Thyroid gland (tissue), 4 donors: ENCODE measurements around the gene SPATA31C1. TPM values are rescaled to one million over a fixed set of nuclear protein-coding genes. Genes with fewer than 3 reads are reported as not detected.
"Not testable (repeated sequence)": the region's sequence is repeated elsewhere in the genome, so short reads cannot be mapped to it uniquely, and the experiment has no call there.

ENCODE experiments used
- DNase-seq, 2 donors: peaks; one replicate each; pipeline ENCODE4 v3.0.0-alpha.2; 2019
- H3K27ac ChIP-seq, 3 donors: fragments of 200-600 bp; sonication (generic); 1 replicate in 2 of 3; 2 replicates in 1 of 3; pipeline ENCODE4 v1.5.1; 2016 to 2019; ENCODE audit warnings: mild to moderate bottlenecking in 1 of 3, moderate library complexity in 1 of 3
- H3K27me3 ChIP-seq: fragments of 200-600 bp; sonication (generic); one replicate; pipeline ENCODE4 v1.5.1; 2019
- H3K36me3 ChIP-seq, 2 donors: fragments of 200-600 bp; sonication (generic); one replicate each; pipeline ENCODE4 v1.5.1; 2016 to 2019
- H3K4me1 ChIP-seq, 2 donors: fragments of 200-600 bp; sonication (generic); one replicate each; pipeline ENCODE4 v1.5.1; 2017 to 2019
- H3K4me3 ChIP-seq, 3 donors: fragments of 200-600 bp; sonication (generic); replicated peaks in 1 of 3; 1 replicate in 2 of 3; 2 replicates in 1 of 3; pipeline ENCODE4 v1.5.1; 2016; ENCODE audit warnings: mild to moderate bottlenecking in 1 of 3
- H3K9me3 ChIP-seq: fragments of 200-600 bp; sonication (generic); one replicate; pipeline ENCODE4 v1.5.1; 2017
- CTCF ChIP-seq, 6 experiments: fragments of 200-600 bp in 3 of 6; fragments of 450-650 bp in 3 of 6; sonication (generic) in 3 of 6; IDR thresholded peaks; one replicate each; pipeline ENCODE4 v1.5.1; 2016 to 2019; ENCODE audit warnings: antibody characterized with exemption in 6 of 6, mild to moderate bottlenecking in 2 of 6, inconsistent platforms in 1 of 6, moderate library complexity in 1 of 6
- POLR2A ChIP-seq, 2 donors: fragments of 450-650 bp; IDR thresholded peaks; one replicate each; pipeline ENCODE4 v1.6.1; 2017; ENCODE audit warnings: antibody characterized with exemption in 2 of 2, mild to moderate bottlenecking in 2 of 2, moderate library complexity in 1 of 2
- WGBS, 2 donors: methylation state at CpG; one replicate each; pipeline ENCODE4 v1.1.5; 2017; 5-methylcytosine and 5-hydroxymethylcytosine counted together
- intact Hi-C: fragments of 100-400 bp; cut with DNase I; formaldehyde crosslinking; loops from one replicate; pipeline ENCODE4 v1.15.1; 2023
- total RNA-seq, 4 donors: library from RNA; depleted of rRNA; stranded (reverse); fragments of >200 nt; gene quantifications; one replicate each; pipeline ENCODE4 v1.2.3, GENCODE V29; 2016

SPATA31C1 gene
- total RNA-seq, 4 donors from 2014 or later, result not detected

- no peak for DNase-seq
- Histone ChIP-seq H3K4me1 (no peaks in the 10 kb centered on the region), H3K4me3 (no peak overlapping the region), H3K27ac (no peak overlapping the region), H3K9me3 (no peaks in the 10 kb centered on the region), H3K27me3 (no peaks in the 10 kb centered on the region), H3K36me3 (no peaks in the 10 kb centered on the region)
- 81 to 87% methylated on average over 3 of the region's 3 CpGs for WGBS, 2 donors
- TF ChIP-seq CTCF (IDR thresholded peaks at IDR 0.05) (no peak), POLR2A (IDR thresholded peaks at IDR 0.05) (no peak)
- intact Hi-C loops, result no loop called here
These were observed 6.9 kb upstream of the SPATA31C1 start for GRCh38 chr9:87910821-87911220.

- H3K36me3 ChIP-seq, H3K27ac ChIP-seq, DNase-seq, H3K9me3 ChIP-seq, H3K27me3 ChIP-seq, intact Hi-C loops, H3K4me3 ChIP-seq, H3K4me1 ChIP-seq: not testable (repeated sequence)
- 51 to 77% methylated on average over 11 to 13 of the region's 13 CpGs for WGBS, 2 donors
These were observed 1.3 kb downstream of the SPATA31C1 start for GRCh38 chr9:87919013-87919412.

GRCh38 chr9:87921561-87921960 is 3.8 kb downstream of the SPATA31C1 start:
- 70 to 74% methylated on average over 8 of the region's 8 CpGs for WGBS, 2 donors
- intact Hi-C loops, result not testable (repeated sequence)

GRCh38 chr9:87923012-87923411 is 5.2 kb downstream of the SPATA31C1 start:
- WGBS, 2 donors, result 40% methylated on average over 2 of the region's 10 CpGs; no CpG with 5 or more reads in 1 of the 2 donors
- H3K4me3 ChIP-seq, H3K9me3 ChIP-seq, H3K36me3 ChIP-seq, H3K4me1 ChIP-seq, H3K27ac ChIP-seq, intact Hi-C loops, DNase-seq, H3K27me3 ChIP-seq: not testable (repeated sequence)

More at GRCh38 chr9:87921561-87921960, 3.8 kb downstream of the SPATA31C1 start:
- not testable (repeated sequence) for H3K27ac ChIP-seq, H3K4me1 ChIP-seq, H3K36me3 ChIP-seq, H3K27me3 ChIP-seq, H3K9me3 ChIP-seq, DNase-seq, H3K4me3 ChIP-seq

- WGBS, 2 donors, result 100% methylated on average over 1 to 2 of the region's 10 CpGs
- intact Hi-C loops, result not testable (repeated sequence)
These were observed 7.1 kb downstream of the SPATA31C1 start for GRCh38 chr9:87924851-87925250.

GRCh38 chr9:87929152-87929551 is 11.4 kb downstream of the SPATA31C1 start:
- DNase-seq, H3K27me3 ChIP-seq, H3K4me3 ChIP-seq, H3K4me1 ChIP-seq, H3K27ac ChIP-seq, intact Hi-C loops, H3K9me3 ChIP-seq, H3K36me3 ChIP-seq: not testable (repeated sequence)

More at GRCh38 chr9:87924851-87925250, 7.1 kb downstream of the SPATA31C1 start:
- not testable (repeated sequence) for H3K4me3 ChIP-seq, H3K36me3 ChIP-seq, H3K27me3 ChIP-seq, DNase-seq, H3K4me1 ChIP-seq, H3K9me3 ChIP-seq, H3K27ac ChIP-seq

GRCh38 chr9:87934444-87934843 is 16.7 kb downstream of the SPATA31C1 start:
- H3K36me3 ChIP-seq, H3K4me1 ChIP-seq, intact Hi-C loops, H3K27me3 ChIP-seq, H3K9me3 ChIP-seq, DNase-seq, H3K4me3 ChIP-seq, H3K27ac ChIP-seq: not testable (repeated sequence)
- 88 to 93% methylated on average over 1 to 7 of the region's 7 CpGs for WGBS, 2 donors

GRCh38 chr9:87937352-87937751 is 19.6 kb downstream of the SPATA31C1 start:
- DNase-seq, H3K27ac ChIP-seq, H3K4me1 ChIP-seq, intact Hi-C loops, H3K27me3 ChIP-seq, H3K36me3 ChIP-seq, H3K9me3 ChIP-seq, H3K4me3 ChIP-seq: not testable (repeated sequence)
- WGBS, 2 donors, result no CpG with 5 or more reads among the region's 12 CpGs

- DNase-seq, intact Hi-C loops: not testable (repeated sequence)
These were observed 20.2 kb downstream of the SPATA31C1 start for GRCh38 chr9:87937918-87938317.

GRCh38 chr9:87938336-87938735 is 20.6 kb downstream of the SPATA31C1 start:
- DNase-seq, intact Hi-C loops, H3K27me3 ChIP-seq, H3K36me3 ChIP-seq, H3K9me3 ChIP-seq, H3K4me1 ChIP-seq, H3K4me3 ChIP-seq, H3K27ac ChIP-seq: not testable (repeated sequence)
- WGBS, 2 donors, result no CpG with 5 or more reads among the region's 12 CpGs

More at GRCh38 chr9:87937918-87938317, 20.2 kb downstream of the SPATA31C1 start:
- not testable (repeated sequence) for H3K27ac ChIP-seq, H3K4me1 ChIP-seq, H3K27me3 ChIP-seq, H3K36me3 ChIP-seq, H3K4me3 ChIP-seq, H3K9me3 ChIP-seq
- no CpG with 5 or more reads among the region's 9 CpGs for WGBS, 2 donors

GRCh38 chr9:87939096-87939495 is 21.3 kb downstream of the SPATA31C1 start:
- H3K4me1 ChIP-seq, DNase-seq, H3K27ac ChIP-seq, H3K36me3 ChIP-seq, H3K9me3 ChIP-seq, H3K4me3 ChIP-seq, intact Hi-C loops, H3K27me3 ChIP-seq: not testable (repeated sequence)
- 82% methylated on average over 3 of the region's 8 CpGs; no CpG with 5 or more reads in 1 of the 2 donors for WGBS, 2 donors
